Tibial artery (tissue), 4 donors: Measurements from ENCODE around the gene LSR.

ENCODE experiments used
- DNase-seq, 2 donors: peaks; one replicate each; pipeline ENCODE4 v3.0.0-alpha.2; 2019
- H3K27ac ChIP-seq, 2 donors: fragments of 200-600 bp; sonication (generic) in 1 of 2; 1 replicate in 1 of 2; 2 replicates in 1 of 2; pipeline ENCODE4 v1.5.1; 2018 to 2019; ENCODE audit warnings: mild to moderate bottlenecking in 1 of 2
- H3K27me3 ChIP-seq, 2 donors: fragments of 200-600 bp; sonication (generic) in 1 of 2; one replicate each; pipeline versions ENCODE4 v1.5.1 to v1.6.0; 2016 to 2019
- H3K36me3 ChIP-seq, 3 donors: fragments of 200-600 bp; sonication (generic) in 2 of 3; one replicate each; pipeline ENCODE4 v1.5.1; 2016 to 2019; ENCODE audit warnings: mild to moderate bottlenecking in 2 of 3
- H3K4me1 ChIP-seq, 4 donors: fragments of 200-600 bp; sonication (generic) in 2 of 4; 1 replicate in 3 of 4; 2 replicates in 1 of 4; pipeline ENCODE4 v1.5.1; 2016 to 2019
- H3K4me3 ChIP-seq, 2 donors: fragments of 200-600 bp; sonication (generic) in 1 of 2; 1 replicate in 1 of 2; 2 replicates in 1 of 2; pipeline ENCODE4 v1.5.1; 2018 to 2019; ENCODE audit warnings: mild to moderate bottlenecking in 2 of 2
- H3K9me3 ChIP-seq, 3 donors: fragments of 200-600 bp; sonication (generic) in 1 of 3; one replicate each; pipeline ENCODE4 v1.5.1; 2016 to 2019
- CTCF ChIP-seq, 2 experiments: fragments of 200-600 bp in 1 of 2; fragments of 450-650 bp in 1 of 2; IDR thresholded peaks; one replicate each; pipeline ENCODE4 v1.5.1; 2017 to 2019; ENCODE audit warnings: antibody characterized with exemption in 2 of 2, mild to moderate bottlenecking in 1 of 2, moderate library complexity in 1 of 2
- intact Hi-C: fragments of 100-400 bp; cut with DNase I; formaldehyde crosslinking; loops from one replicate; pipeline ENCODE4 v1.15.0; 2023; ENCODE audit warnings: low total_unique reads

LSR gene

GRCh38 chr19:35261356-35262100, 12.7 kb downstream of the LSR start:
- intact Hi-C loops: no loop called here

GRCh38 chr19:35262101-35262761, 13.4 kb downstream of the LSR start:
- DNase-seq: peak in 1 of 2 donors; percentile 63
- H3K27ac ChIP-seq: no peak overlapping the region
- H3K4me3 ChIP-seq: no peak overlapping the region
- H3K9me3 ChIP-seq: no peaks in the 10 kb centered on the region
- peaks cover 0 to 17% of the 10 kb centered on the region in 2 donors for H3K27me3 ChIP-seq
- H3K4me1 ChIP-seq: peaks cover 0 to 33% (median 11%) of the 10 kb centered on the region in 4 donors
- H3K36me3 ChIP-seq: peaks cover 0 to 7% (median 0%) of the 10 kb centered on the region in 3 donors
- TF ChIP-seq CTCF (IDR thresholded peaks at IDR 0.05): no peak
- intact Hi-C loops: no loop called here

More at GRCh38 chr19:35261356-35262100, 12.7 kb downstream of the LSR start:
- H3K27me3 ChIP-seq: peaks cover 0 to 23% of the 10 kb centered on the region in 2 donors
- peaks cover 0 to 26% (median 5%) of the 10 kb centered on the region in 4 donors for H3K4me1 ChIP-seq
- DNase-seq: peak in 1 of 2 donors; percentile 62
- H3K4me3 ChIP-seq: no peak overlapping the region
- no peaks in the 10 kb centered on the region for H3K9me3 ChIP-seq
- H3K36me3 ChIP-seq: peaks cover 0 to 7% (median 0%) of the 10 kb centered on the region in 3 donors
- no peak overlapping the region for H3K27ac ChIP-seq
- no peak for TF ChIP-seq CTCF (IDR thresholded peaks at IDR 0.05)

- DNase-seq: peak in 1 of 2 donors; percentile 55
- TF ChIP-seq CTCF (IDR thresholded peaks at IDR 0.05): no peak
- intact Hi-C loops: loop anchor here (5.0 kb wide), 1 partner anchor 127 kb away; the partner anchor contains the start of genes FXYD1 and LGI4
These were observed 15.7 kb downstream of the LSR start for GRCh38 chr19:35264268-35265125.

GRCh38 chr19:35265126-35265899, 16.5 kb downstream of the LSR start:
- H3K4me3 ChIP-seq: no peak overlapping the region
- peaks cover under 1 to 5% (median 2%) of the 10 kb centered on the region in 3 donors for H3K36me3 ChIP-seq
- no peak for TF ChIP-seq CTCF (IDR thresholded peaks at IDR 0.05)
- H3K27me3 ChIP-seq: no peaks in the 10 kb centered on the region
- H3K27ac ChIP-seq: no peak overlapping the region
- peaks cover 0 to 42% (median 19%) of the 10 kb centered on the region in 4 donors for H3K4me1 ChIP-seq
- DNase-seq: peak in 1 of 2 donors; percentile 53
- intact Hi-C loops: loop anchor here (5.0 kb wide), 1 partner anchor 128 kb away; the partner anchor contains the start of genes FXYD1 and LGI4
- no peaks in the 10 kb centered on the region for H3K9me3 ChIP-seq

More at GRCh38 chr19:35264268-35265125, 15.7 kb downstream of the LSR start:
- Histone ChIP-seq H3K27ac (no peak overlapping the region), H3K9me3 (no peaks in the 10 kb centered on the region), H3K4me1 (peaks cover 0 to 34% (median 11%) of the 10 kb centered on the region in 4 donors), H3K4me3 (no peak overlapping the region), H3K27me3 (no peaks in the 10 kb centered on the region), H3K36me3 (no peaks in the 10 kb centered on the region)
